ENCODE results near the gene CFAP97D2.
"Not testable (repeated sequence)": the region's sequence is repeated elsewhere in the genome, so short reads cannot be mapped to it uniquely, and the experiment has no call there.

CFAP97D2 gene

DNA sequence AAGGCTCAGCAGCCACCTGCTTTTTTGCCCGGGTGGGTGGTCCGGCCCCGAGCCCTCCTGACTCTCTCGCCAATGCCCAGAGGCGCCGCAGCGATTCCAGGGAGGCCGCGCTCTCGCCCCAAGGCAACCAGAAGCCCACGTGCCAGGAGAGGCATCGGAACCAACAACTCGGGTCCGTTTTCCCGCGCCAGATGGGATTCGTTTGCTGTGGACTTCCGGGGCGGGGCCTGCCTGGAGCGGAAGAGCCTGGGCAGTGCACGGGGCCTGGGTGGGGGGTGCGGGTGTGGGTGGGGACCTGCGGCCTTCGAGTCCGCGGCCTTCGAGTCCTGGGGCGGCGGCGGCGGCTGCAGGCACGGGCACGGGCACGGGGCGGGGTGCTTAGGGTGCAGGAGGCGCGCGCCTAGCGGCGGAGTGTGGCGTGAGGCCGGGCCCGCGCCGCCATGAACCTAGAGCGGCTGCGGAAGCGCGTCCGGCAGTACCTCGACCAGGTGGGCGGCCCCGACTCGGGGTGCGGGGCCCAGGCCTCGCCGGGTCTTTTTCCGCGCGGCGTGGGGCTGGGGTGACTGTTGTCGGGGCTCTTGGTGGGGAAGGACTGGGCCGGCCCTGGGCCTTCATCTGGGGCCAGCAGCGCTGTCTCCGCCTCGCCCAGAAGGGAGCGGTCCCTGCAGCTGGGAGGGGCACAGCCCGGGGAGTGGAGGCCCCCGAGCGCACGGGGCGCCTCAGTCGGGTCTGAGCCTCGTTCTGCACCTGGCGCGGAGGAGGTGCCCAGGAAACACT is 55.8 kb downstream of the CFAP97D2 start, which contains the start of gene CDC16:
TSS of gene CDC16 (plus strand) at position 253 of the 777 bp plus-strand sequence. CDS start at position 441, 188 bp downstream.
- Mint-ChIP-seq H3K27ac (peak within 1 kb of the TSS; percentile 85), H3K4me1 (peaks cover 31% of the 10 kb centered on the region), H3K9me3 (no peaks in the 10 kb centered on the region), H3K27me3 (peaks cover 14% of the 10 kb centered on the region), H3K4me3 (peak within 1 kb of the TSS; percentile 89), H3K36me3 (peaks cover 24% of the 10 kb centered on the region)
- CTCF ChIA-PET: interaction anchor here (1.0 kb wide), 2 partner anchors 9 to 125 kb away, joined by 3 read pairs; no protein-coding TSS in a partner anchor
- peak; percentile 87 for DNase-seq

DNA sequence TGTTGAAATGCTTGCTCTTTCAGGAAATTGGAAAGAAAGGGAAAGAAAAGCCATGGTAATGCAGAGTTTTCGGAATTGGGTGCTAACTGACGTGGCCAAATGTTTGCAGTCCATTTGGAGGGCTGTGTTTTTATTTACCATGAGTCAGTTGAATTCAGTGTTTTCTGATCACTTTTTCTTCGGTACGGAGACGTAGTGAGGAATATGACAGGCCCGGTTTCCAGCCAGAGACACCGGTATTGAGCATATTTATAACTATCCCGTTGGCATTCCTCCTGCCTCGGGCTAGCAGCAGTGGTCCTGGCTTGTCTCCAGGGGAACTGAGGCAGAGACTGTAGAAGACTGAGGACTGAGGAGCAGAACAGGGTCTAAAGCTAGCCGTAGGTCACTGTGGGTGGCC is 56.6 kb downstream of the CFAP97D2 start:
- DNase-seq: no peak
- Mint-ChIP-seq H3K4me3 (peak overlapping the region; percentile 89), H3K9me3 (no peaks in the 10 kb centered on the region), H3K27me3 (peaks cover 8% of the 10 kb centered on the region), H3K36me3 (peaks cover 25% of the 10 kb centered on the region), H3K4me1 (peaks cover 31% of the 10 kb centered on the region), H3K27ac (peak overlapping the region; percentile 85)
- CTCF ChIA-PET: interaction anchor here (1.0 kb wide), 2 partner anchors 8 to 125 kb away, joined by 3 read pairs; no protein-coding TSS in a partner anchor

DNA sequence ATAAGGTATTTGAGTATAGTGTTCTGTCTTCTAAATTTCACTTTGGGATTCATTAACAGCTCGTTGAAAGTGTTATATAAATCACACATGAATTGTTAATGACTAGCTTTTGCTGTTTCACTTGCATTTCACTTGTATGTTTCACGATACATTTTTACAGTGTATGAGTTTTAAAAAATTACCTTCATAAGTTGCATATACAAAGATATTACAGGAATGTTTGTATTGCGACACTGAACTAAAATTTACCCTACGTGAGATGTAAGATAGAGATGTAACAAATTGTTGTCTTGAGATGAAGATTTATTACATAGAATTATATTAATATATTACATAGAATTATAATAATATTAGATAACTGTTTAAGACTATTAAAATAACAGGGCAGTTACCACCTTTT is 57.2 kb downstream of the CFAP97D2 start:
- peaks cover 29% of the 10 kb centered on the region for H3K36me3 Mint-ChIP-seq
- DNase-seq: no peak
- no peaks in the 10 kb centered on the region for H3K9me3 Mint-ChIP-seq
- no peak overlapping the region for H3K27ac Mint-ChIP-seq
- H3K4me3 Mint-ChIP-seq: peak overlapping the region; percentile 89
- H3K4me1 Mint-ChIP-seq: peaks cover 28% of the 10 kb centered on the region
- H3K27me3 Mint-ChIP-seq: peaks cover 4% of the 10 kb centered on the region
- CTCF ChIA-PET: no interaction called here

DNA sequence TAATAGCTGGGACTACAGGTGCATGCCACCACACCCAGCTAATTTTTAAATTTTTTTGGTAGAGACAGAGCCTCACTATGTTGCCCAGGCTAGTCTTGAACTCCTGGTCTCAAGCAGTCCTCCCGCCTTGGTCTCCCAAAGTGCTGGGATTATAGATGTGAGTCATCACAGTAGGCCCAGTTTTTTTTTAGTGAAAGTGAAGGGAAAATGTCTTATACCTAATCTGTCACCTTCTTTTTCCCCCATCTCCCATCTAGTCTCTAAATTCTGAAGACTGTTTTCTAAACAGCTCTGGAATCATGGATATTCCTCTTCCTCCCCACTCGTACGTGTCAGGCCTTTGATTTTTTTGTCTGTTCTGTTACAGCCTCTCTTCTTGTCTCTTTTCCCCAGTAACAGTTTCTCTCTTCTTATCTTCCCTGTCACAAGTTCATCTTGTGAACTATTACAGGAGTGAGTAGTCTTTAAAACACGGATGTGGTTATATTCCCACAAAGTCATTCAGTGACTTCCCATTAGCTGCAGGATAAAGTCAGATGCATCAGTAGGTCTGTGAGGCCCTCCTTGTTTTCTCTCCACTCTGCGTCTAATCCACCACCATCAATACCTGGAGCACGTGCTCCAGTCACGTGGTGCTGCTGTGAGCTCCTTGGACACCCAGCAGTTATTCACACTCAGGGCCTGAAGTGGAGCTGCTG is 58.5 kb downstream of the CFAP97D2 start:
- CTCF ChIA-PET: no interaction called here
- H3K4me3 Mint-ChIP-seq: peak overlapping the region; percentile 6
- DNase-seq: no peak
- H3K36me3 Mint-ChIP-seq: peaks cover 38% of the 10 kb centered on the region
- H3K27ac Mint-ChIP-seq: no peak overlapping the region
- H3K4me1 Mint-ChIP-seq: peaks cover 28% of the 10 kb centered on the region
- H3K27me3 Mint-ChIP-seq: no peaks in the 10 kb centered on the region
- H3K9me3 Mint-ChIP-seq: no peaks in the 10 kb centered on the region

DNA sequence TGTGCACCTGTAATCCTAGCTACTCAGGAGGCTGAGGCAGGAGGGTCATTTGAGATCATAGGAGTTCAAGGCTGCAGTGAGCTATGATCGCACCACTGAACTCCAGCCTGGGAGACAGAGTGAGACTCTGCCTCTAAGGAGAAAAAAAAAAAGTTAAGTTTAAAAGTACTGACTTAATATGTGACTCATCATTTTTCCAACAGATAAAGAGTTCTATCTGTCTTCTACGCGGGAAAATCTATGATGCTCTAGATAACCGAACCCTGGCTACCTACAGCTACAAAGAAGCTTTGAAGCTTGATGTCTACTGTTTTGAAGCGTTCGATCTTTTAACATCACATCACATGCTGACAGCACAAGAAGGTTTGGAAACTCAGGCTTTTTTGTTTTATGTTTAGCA is 62.9 kb downstream of the CFAP97D2 start:
- CTCF ChIA-PET: no interaction called here
- H3K4me3 Mint-ChIP-seq: no peak overlapping the region
- no peaks in the 10 kb centered on the region for H3K9me3 Mint-ChIP-seq
- H3K27ac Mint-ChIP-seq: no peak overlapping the region
- peaks cover 70% of the 10 kb centered on the region for H3K36me3 Mint-ChIP-seq
- H3K27me3 Mint-ChIP-seq: no peaks in the 10 kb centered on the region
- H3K4me1 Mint-ChIP-seq: peaks cover 10% of the 10 kb centered on the region
- no peak for DNase-seq

DNA sequence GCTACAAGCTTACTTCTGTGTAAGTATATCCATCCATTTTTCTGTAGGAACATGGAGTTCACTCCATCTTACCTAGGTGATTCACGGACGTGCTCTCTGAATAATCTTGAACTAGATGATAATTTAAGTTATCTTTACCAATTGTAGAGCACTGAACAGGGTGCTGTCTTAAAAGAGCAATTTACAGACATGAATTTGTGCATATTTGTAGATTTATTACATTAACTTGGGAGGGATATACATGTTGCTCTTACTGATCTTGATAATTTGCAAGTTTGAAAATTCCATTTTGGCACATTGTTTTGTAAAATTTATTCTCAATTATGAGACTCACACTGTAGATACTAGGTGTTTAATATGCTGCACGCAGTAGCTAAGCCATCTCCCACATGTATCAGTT is 64.9 kb downstream of the CFAP97D2 start:
- Mint-ChIP-seq H3K36me3 (peaks cover 70% of the 10 kb centered on the region), H3K27ac (no peak overlapping the region), H3K4me1 (peaks cover 4% of the 10 kb centered on the region), H3K27me3 (no peaks in the 10 kb centered on the region), H3K9me3 (no peaks in the 10 kb centered on the region), H3K4me3 (no peak overlapping the region)
- no peak for DNase-seq
- CTCF ChIA-PET: interaction anchor here (0.8 kb wide), 1 partner anchor 9 kb away, joined by 3 read pairs; no protein-coding TSS in a partner anchor

DNA sequence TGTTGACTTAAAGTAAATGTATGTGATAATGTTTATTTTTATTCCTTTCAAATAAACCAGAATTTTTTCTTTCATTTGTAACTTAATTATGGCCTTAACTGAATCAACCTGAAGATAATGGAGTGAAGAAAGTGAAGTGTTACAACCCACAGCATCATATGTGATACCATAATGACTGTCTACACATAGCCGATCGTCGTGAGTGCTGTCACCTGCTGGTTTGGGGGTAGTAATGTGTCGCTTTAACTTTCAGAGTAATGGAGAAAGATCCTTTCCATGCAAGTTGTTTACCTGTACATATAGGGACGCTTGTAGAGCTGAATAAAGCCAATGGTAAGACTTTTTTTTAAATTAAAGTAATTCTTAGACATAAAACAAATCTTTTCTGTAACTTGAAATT is 65.6 kb downstream of the CFAP97D2 start:
- Mint-ChIP-seq H3K4me3 (no peak overlapping the region), H3K27ac (no peak overlapping the region), H3K36me3 (peaks cover 66% of the 10 kb centered on the region), H3K9me3 (no peaks in the 10 kb centered on the region), H3K27me3 (no peaks in the 10 kb centered on the region), H3K4me1 (peaks cover 4% of the 10 kb centered on the region)
- DNase-seq: no peak
- CTCF ChIA-PET: no interaction called here

DNA sequence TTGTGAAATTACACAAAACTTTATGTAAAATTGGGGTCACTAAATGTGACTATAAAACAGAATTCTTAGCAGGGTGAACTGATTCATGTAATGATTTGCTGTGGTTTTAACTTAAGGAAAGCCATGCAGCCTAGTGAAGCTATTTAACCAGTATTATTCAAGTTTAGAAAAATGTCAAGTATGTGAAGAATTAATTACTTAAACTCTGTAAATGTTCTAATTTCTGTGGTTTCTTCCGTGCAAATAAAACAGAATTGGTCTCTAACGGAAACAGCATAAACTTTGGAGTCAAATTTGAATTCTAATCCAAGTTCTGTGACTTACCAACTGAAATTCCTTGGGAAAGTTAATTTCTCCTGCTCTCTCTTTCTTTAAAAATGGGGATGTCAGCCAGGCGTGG is 69.0 kb downstream of the CFAP97D2 start:
- H3K36me3 Mint-ChIP-seq: peaks cover 62% of the 10 kb centered on the region
- no peaks in the 10 kb centered on the region for H3K9me3 Mint-ChIP-seq
- no peak overlapping the region for H3K4me3 Mint-ChIP-seq
- no peak overlapping the region for H3K27ac Mint-ChIP-seq
- H3K27me3 Mint-ChIP-seq: no peaks in the 10 kb centered on the region
- no peak for DNase-seq
- CTCF ChIA-PET: no interaction called here
- H3K4me1 Mint-ChIP-seq: peaks cover 4% of the 10 kb centered on the region

DNA sequence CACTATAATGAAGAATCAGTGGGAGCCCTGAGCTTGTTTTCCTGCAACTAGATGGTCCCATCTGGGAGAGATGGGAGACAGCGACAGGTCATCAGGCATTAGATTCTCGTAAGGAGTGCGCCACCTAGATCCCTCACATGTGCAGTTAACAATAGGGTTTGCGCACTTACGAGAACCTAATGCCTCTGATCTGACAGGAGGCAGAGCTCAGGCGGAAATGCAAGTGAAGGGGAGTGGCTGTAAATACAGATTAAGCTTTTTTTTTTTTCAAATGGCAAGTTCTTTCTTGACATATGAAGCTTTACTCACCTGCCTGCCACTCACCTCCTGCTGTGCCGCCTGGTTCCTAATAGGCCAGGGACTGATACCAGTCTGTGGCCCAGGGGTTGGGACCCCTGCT is 70.0 kb downstream of the CFAP97D2 start:
- H3K27me3 Mint-ChIP-seq: no peaks in the 10 kb centered on the region
- no peaks in the 10 kb centered on the region for H3K9me3 Mint-ChIP-seq
- H3K36me3 Mint-ChIP-seq: peaks cover 59% of the 10 kb centered on the region
- H3K4me1 Mint-ChIP-seq: peaks cover 4% of the 10 kb centered on the region
- no peak overlapping the region for H3K4me3 Mint-ChIP-seq
- H3K27ac Mint-ChIP-seq: no peak overlapping the region
- CTCF ChIA-PET: no interaction called here
- DNase-seq: no peak

DNA sequence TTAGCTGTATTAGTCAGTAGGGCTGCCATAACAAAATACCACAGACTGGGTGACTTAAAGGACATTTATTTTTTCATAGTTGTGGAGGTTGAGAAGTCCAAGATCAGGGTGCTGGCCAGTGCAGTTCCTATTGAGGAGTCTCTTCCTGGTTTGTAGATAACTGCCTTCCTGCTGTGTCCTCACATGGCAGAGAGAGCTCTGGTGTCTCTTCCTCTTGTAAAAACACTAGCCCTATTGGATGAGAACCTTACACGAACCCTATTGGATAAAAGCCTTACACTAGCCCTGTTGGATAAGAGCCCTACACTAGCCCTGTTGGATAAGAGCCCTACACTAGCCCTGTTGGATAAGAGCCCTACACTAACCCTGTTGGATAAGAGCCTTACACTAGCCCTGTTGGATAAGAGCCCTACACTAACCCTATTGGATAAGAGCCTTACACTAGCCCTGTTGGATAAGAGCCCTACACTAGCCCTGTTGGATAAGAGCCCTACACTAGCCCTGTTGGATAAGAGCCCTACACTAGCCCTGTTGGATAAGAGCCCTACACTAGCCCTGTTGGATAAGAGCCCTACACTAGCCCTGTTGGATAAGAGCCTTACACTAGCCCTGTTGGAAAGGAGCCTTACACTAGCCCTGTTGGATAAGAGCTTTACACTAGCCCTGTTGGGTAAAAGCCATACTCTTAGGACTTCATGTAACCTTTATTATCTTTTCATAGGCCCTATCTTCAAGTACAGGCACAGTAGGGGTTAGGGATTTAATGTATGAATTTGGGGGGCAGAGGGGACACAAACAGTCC is 72.8 kb downstream of the CFAP97D2 start:
- H3K4me1 Mint-ChIP-seq, DNase-seq, H3K4me3 Mint-ChIP-seq, H3K27ac Mint-ChIP-seq, H3K9me3 Mint-ChIP-seq, CTCF ChIA-PET, H3K27me3 Mint-ChIP-seq: not testable (repeated sequence)
- H3K36me3 Mint-ChIP-seq: peaks cover 53% of the 10 kb centered on the region

DNA sequence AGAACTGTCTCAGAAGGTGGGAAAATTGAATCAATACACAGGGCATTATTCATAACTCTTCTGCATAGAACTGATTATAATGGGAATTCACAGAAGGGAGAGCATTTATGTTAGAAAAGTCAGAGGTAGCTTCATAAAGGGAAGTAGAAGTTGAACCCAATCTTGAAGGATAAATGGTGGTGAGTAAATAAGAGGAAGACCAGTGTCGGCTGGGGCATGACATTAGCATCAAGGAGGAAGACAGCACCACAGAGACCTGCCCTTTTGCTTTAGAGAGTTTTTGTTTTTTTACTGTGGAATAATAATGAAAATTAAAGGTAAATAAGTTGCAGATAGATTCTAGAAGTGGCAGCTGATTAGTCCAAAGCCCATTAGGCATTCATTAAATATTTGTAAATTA is 77.5 kb downstream of the CFAP97D2 start:
- CTCF ChIA-PET: interaction anchor here (0.6 kb wide), 1 partner anchor 33 kb away, joined by 3 read pairs; no protein-coding TSS in a partner anchor
- no peaks in the 10 kb centered on the region for H3K9me3 Mint-ChIP-seq
- H3K4me1 Mint-ChIP-seq: peaks cover 13% of the 10 kb centered on the region
- H3K36me3 Mint-ChIP-seq: peaks cover 61% of the 10 kb centered on the region
- no peak for DNase-seq
- H3K27ac Mint-ChIP-seq: no peak overlapping the region
- no peak overlapping the region for H3K4me3 Mint-ChIP-seq
- no peaks in the 10 kb centered on the region for H3K27me3 Mint-ChIP-seq

DNA sequence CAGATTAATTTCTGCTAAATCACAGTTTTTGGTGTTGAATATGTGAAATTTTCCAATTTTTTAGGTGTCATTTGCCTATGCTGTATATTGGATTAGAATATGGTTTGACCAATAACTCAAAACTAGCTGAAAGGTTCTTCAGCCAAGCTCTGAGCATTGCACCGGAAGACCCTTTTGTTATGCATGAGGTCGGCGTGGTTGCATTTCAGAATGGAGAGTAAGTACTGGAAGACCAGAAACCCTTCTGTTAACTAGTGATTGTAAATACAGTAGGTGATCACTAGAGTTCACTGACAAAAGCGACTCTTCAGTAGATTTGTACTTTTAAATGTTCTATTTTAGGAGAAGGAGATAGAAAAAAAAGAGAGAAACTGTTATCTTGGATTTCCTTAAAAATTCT is 78.0 kb downstream of the CFAP97D2 start:
- Mint-ChIP-seq H3K4me3 (no peak overlapping the region), H3K27ac (no peak overlapping the region), H3K36me3 (peaks cover 64% of the 10 kb centered on the region), H3K4me1 (peaks cover 15% of the 10 kb centered on the region), H3K27me3 (no peaks in the 10 kb centered on the region), H3K9me3 (no peaks in the 10 kb centered on the region)
- DNase-seq: no peak
- CTCF ChIA-PET: no interaction called here

DNA sequence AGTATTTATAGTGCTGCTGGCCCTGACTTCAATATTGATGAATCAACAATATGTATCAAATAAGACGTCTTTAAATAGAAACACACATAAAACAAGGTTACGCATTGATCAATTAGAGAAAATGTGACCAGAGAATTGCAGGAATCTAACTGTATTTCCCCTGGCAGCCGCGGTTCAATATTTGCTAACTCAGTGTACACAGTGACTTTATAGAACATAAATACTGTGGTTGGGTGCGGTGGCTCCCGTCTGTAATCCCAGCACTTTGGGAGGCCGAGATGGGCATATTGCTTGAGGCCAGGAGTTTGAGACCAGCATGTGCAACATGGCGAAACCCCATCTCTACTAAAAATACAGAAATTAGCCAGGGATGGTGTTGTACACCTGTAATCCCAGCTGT is 79.5 kb downstream of the CFAP97D2 start:
- Mint-ChIP-seq H3K4me1 (peaks cover 31% of the 10 kb centered on the region), H3K4me3 (no peak overlapping the region), H3K36me3 (peaks cover 70% of the 10 kb centered on the region), H3K9me3 (no peaks in the 10 kb centered on the region), H3K27me3 (no peaks in the 10 kb centered on the region), H3K27ac (no peak overlapping the region)
- CTCF ChIA-PET: no interaction called here
- DNase-seq: no peak

DNA sequence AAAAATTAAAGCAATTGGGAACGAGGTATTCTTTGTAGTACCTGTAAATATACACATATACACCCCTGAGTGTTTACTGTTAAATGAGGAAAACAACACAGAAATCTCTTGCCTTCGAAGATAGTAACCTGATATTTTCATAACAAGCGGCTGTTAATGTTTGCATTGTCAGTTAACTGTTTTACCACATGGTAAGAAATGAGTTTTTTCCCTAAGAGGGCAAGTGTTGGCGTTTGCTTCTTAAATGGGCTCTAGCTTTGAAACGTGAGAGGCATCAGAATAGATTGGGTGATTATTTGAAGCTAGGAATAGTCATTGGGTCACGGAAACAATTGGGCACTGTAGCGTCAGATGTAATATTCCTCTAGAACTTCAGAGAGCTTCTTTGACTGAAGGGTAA is 80.3 kb downstream of the CFAP97D2 start:
- Mint-ChIP-seq H3K4me3 (no peak overlapping the region), H3K9me3 (no peaks in the 10 kb centered on the region), H3K27me3 (no peaks in the 10 kb centered on the region), H3K27ac (no peak overlapping the region), H3K36me3 (peaks cover 70% of the 10 kb centered on the region), H3K4me1 (peaks cover 34% of the 10 kb centered on the region)
- DNase-seq: no peak
- CTCF ChIA-PET: no interaction called here
